Testis (tissue), 3 donors: ENCODE results near the gene ANAPC2. TPM values are rescaled to one million over a fixed set of nuclear protein-coding genes. Genes with fewer than 3 reads are reported as not detected.
A peak's percentile ranks its signal among the peaks of the same experiment; 100 is the strongest.

Experiments
- DNase-seq: peaks from one replicate; pipeline ENCODE4 v3.0.0-alpha.2; 2019
- H3K27ac ChIP-seq, 2 donors: fragments of 200-600 bp; sonication (generic); one replicate each; pipeline ENCODE4 v1.5.1; 2019
- H3K27me3 ChIP-seq: fragments of 200-600 bp; sonication (generic); one replicate; pipeline ENCODE4 v1.5.1; 2019
- H3K36me3 ChIP-seq: fragments of 200-600 bp; sonication (generic); one replicate; pipeline ENCODE4 v1.5.1; 2017; ENCODE audit warnings: low read depth; ENCODE audit errors: missing control alignments
- H3K4me1 ChIP-seq: fragments of 200-600 bp; sonication (generic); one replicate; pipeline ENCODE4 v1.5.1; 2019
- H3K4me3 ChIP-seq, 2 donors: fragments of 200-600 bp; sonication (generic); one replicate each; pipeline ENCODE4 v1.5.1; 2017 to 2019
- H3K9me3 ChIP-seq: fragments of 200-600 bp; sonication (generic); one replicate; pipeline ENCODE4 v1.5.1; 2017
- CTCF ChIP-seq, 3 experiments: fragments of 450-650 bp in 2 of 3; fragments of 200-600 bp in 1 of 3; sonication (generic) in 1 of 3; IDR thresholded peaks; one replicate each; pipeline ENCODE4 v1.5.1; 2016 to 2019; ENCODE audit warnings: antibody characterized with exemption in 3 of 3, mild to moderate bottlenecking in 2 of 3, moderate library complexity in 1 of 3
- POLR2A ChIP-seq: fragments of 450-650 bp; IDR thresholded peaks from one replicate; pipeline ENCODE4 v1.6.1; 2017; ENCODE audit warnings: antibody characterized with exemption, mild to moderate bottlenecking, moderate library complexity
- WGBS, 2 donors: methylation state at CpG; one replicate each; pipeline ENCODE4 v1.1.5; 2018; 5-methylcytosine and 5-hydroxymethylcytosine counted together
- intact Hi-C: fragments of 100-400 bp; cut with DNase I; formaldehyde crosslinking; loops from one replicate; pipeline ENCODE4 v1.15.1; 2023; ENCODE audit warnings: low total_unique reads
- polyA plus RNA-seq: library from polyadenylated mRNA; stranded (reverse); fragments of 350-450 nt; fragmentation: Illumina TruSeq; extraction: RNeasy Lipid Tissue Mini Kit (QIAGEN cat#74804); gene quantifications from one replicate; pipeline ENCODE4 v1.2.3, GENCODE V29; 2014; ENCODE audit warnings: low read depth, low replicate concordance; ENCODE audit not compliant: insufficient read depth
- total RNA-seq, 2 donors: library from RNA; depleted of rRNA; stranded (reverse); fragments of >200 nt; gene quantifications; one replicate each; pipeline ENCODE4 v1.2.3, GENCODE V29; 2016

ANAPC2 gene
- total and polyA plus RNA-seq, 3 donors from 2014 or later = 80.6 to 98.5 (median 91.0) TPM

GRCh38 chr9:137204731-137205125 is 16.4 kb upstream of the ANAPC2 start:
- DNase-seq = no peak
- intact Hi-C loops = no loop called here
- no peak overlapping the region for H3K27ac ChIP-seq
- peaks cover 36% of the 10 kb centered on the region for H3K4me1 ChIP-seq
- peak overlapping the region; percentile 91 to 99 for H3K4me3 ChIP-seq
- TF ChIP-seq POLR2A (no peak), CTCF (IDR thresholded peaks at IDR 0.05) (no peak)
- 11% methylated on average over 3 to 21 of the region's 21 CpGs for WGBS, 2 donors
- H3K9me3 ChIP-seq = no peaks in the 10 kb centered on the region
- no peaks in the 10 kb centered on the region for H3K36me3 ChIP-seq
- H3K27me3 ChIP-seq = no peaks in the 10 kb centered on the region

GRCh38 chr9:137202966-137203365 is 14.6 kb upstream of the ANAPC2 start:
- TF ChIP-seq CTCF (IDR thresholded peaks at IDR 0.05) (no peak), POLR2A (no peak)
- Histone ChIP-seq H3K4me1 (peaks cover 53% of the 10 kb centered on the region), H3K27me3 (no peaks in the 10 kb centered on the region), H3K4me3 (no peak overlapping the region), H3K9me3 (no peaks in the 10 kb centered on the region), H3K36me3 (no peaks in the 10 kb centered on the region), H3K27ac (no peak overlapping the region)
- 68 to 77% methylated on average over 7 to 8 of the region's 8 CpGs for WGBS, 2 donors
- intact Hi-C loops = no loop called here
- no peak for DNase-seq

- no peaks in the 10 kb centered on the region for H3K27me3 ChIP-seq
- no peaks in the 10 kb centered on the region for H3K36me3 ChIP-seq
- 16 to 30% methylated on average over 10 to 23 of the region's 23 CpGs for WGBS, 2 donors
- H3K27ac ChIP-seq = peak overlapping the region; percentile 55 to 71
- H3K4me1 ChIP-seq = peaks cover 55% of the 10 kb centered on the region
- no peak for DNase-seq
- no peaks in the 10 kb centered on the region for H3K9me3 ChIP-seq
- intact Hi-C loops = no loop called here
- peak overlapping the region; percentile 64 to 72 for H3K4me3 ChIP-seq
- TF ChIP-seq POLR2A = no peak
- no peak for TF ChIP-seq CTCF (IDR thresholded peaks at IDR 0.05)
These were observed 13.0 kb upstream of the ANAPC2 start for GRCh38 chr9:137201205-137201868.

- intact Hi-C loops = no loop called here
- Histone ChIP-seq H3K9me3 (no peaks in the 10 kb centered on the region), H3K27ac (peak within 1 kb of the TSS; percentile 55 to 71), H3K4me1 (peaks cover 52% of the 10 kb centered on the region), H3K27me3 (no peaks in the 10 kb centered on the region), H3K4me3 (peak within 1 kb of the TSS; percentile 64 to 72), H3K36me3 (no peaks in the 10 kb centered on the region)
- 0% methylated on average over 34 of the region's 118 CpGs; no CpG with 5 or more reads in 1 of the 2 donors for WGBS, 2 donors
- TF ChIP-seq POLR2A (no peak), CTCF (IDR thresholded peaks at IDR 0.05) (peak in 1 of 3 experiments; percentile 1)
- DNase-seq = peak; percentile 100
These were observed 12.2 kb upstream of the ANAPC2 start, which contains the start of gene TPRN for GRCh38 chr9:137200311-137201204. TSS of gene TPRN (minus strand) at chr9:137200741. CDS start at chr9:137200711, 30 bp downstream.
